HCT116 (cell line): ENCODE measurements around the gene HOXA11. TPM values are rescaled to one million over a fixed set of nuclear protein-coding genes. Genes with fewer than 3 reads are reported as not detected.

Experiments used
- ATAC-seq: fragments of 200-7000 bp; cut with Tn5 transposase; 2 replicates; pipeline ENCODE4 v1.9.1; 2020; ENCODE audit warnings: mild to moderate bottlenecking, moderate library complexity
- BruUV-seq: library from RNA; stranded (reverse); fragments of 400-500 nt; replicated peaks from 2 replicates; lab custom pipeline; 2021; lab: Mats Ljungman, UMichigan
- CTCF ChIA-PET: fragments of 300-600 bp; sonication (Branson Sonifier 250); formaldehyde crosslinking; loops from one replicate; lab custom pipeline; 2021; ENCODE audit warnings: antibody characterized with exemption; lab: Charles Lee
- POLR2A ChIA-PET: fragments of 300-600, 350-600 bp; sonication (Branson Sonifier 250); formaldehyde crosslinking; loops from one replicate; lab custom pipeline; 2021; ENCODE audit warnings: antibody characterized with exemption; lab: Charles Lee
- RAD21 ChIA-PET, 2 experiments: fragments of 300-600 bp; sonication (Branson Sonifier 250); formaldehyde crosslinking; loops; one replicate each; lab custom pipeline; 2023; ENCODE audit warnings: low total read pairs in 2 of 2; ENCODE audit not compliant: uncharacterized antibody in 2 of 2, unreplicated experiment in 2 of 2, low non-redundant PET in 1 of 2; lab: Charles Lee
- DNase-seq: peaks from one replicate; pipeline ENCODE4 v3.0.0-alpha.2; 2010; ENCODE audit warnings: low read depth, low spot score
- H2AFZ ChIP-seq: fragments of 200-600 bp; shearing (Covaris generic), sonication (generic); 2 replicates; pipeline ENCODE4 v1.6.1; 2017; ENCODE audit warnings: low read depth, mixed run types, mixed read lengths, antibody characterized with exemption, low read length; ENCODE audit not compliant: poor library complexity, severe bottlenecking
- H3K27ac ChIP-seq: 2 replicates; pipeline ENCODE4 v1.5.1; 2012; ENCODE audit warnings: low read depth, low read length
- H3K27me3 ChIP-seq: fragments of 200-600 bp; sonication (generic); 2 replicates; pipeline ENCODE4 v1.6.1; 2016; ENCODE audit warnings: mixed run types, low read length, mixed read lengths; ENCODE audit not compliant: insufficient read depth
- H3K36me3 ChIP-seq, 2 experiments: fragments of 200-500 bp in 1 of 2; fragments of 200-600 bp in 1 of 2; sonication (Bioruptor generic) in 1 of 2; sonication (generic) in 1 of 2; 2 replicates each; pipeline versions ENCODE4 v1.5.1 to v1.6.1; 2014 to 2016; ENCODE audit warnings: low read length in 2 of 2, inconsistent platforms in 1 of 2, mixed read lengths in 1 of 2, mixed run types in 1 of 2; ENCODE audit not compliant: insufficient read depth in 2 of 2, control insufficient read depth in 1 of 2
- H3K4me1 ChIP-seq, 2 experiments: fragments of 200-600 bp in 1 of 2; sonication (generic) in 1 of 2; 2 replicates each; pipeline versions ENCODE4 v1.5.1 to v1.6.1; 2012 to 2017; ENCODE audit warnings: low read length in 2 of 2, inconsistent platforms in 1 of 2, mild to moderate bottlenecking in 1 of 2, mixed read lengths in 1 of 2, mixed run types in 1 of 2, moderate library complexity in 1 of 2; ENCODE audit not compliant: insufficient read depth in 2 of 2, control insufficient read depth in 1 of 2
- H3K4me2 ChIP-seq: fragments of 200-600 bp; sonication (generic); 2 replicates; pipeline ENCODE4 v1.6.1; 2017; ENCODE audit warnings: mixed run types, low read length, mixed read lengths
- H3K4me3 ChIP-seq, 2 experiments: fragments of 200-600 bp in 1 of 2; sonication (generic) in 1 of 2; replicated peaks in 1 of 2; 2 replicates each; pipeline ENCODE4 v1.5.1; 2011 to 2016; ENCODE audit warnings: low read length in 2 of 2, control low read depth in 1 of 2, low read depth in 1 of 2, mild to moderate bottlenecking in 1 of 2, mixed read lengths in 1 of 2, mixed run types in 1 of 2
- H3K79me2 ChIP-seq: fragments of 200-600 bp; sonication (generic); 2 replicates; pipeline ENCODE4 v1.6.1; 2017; ENCODE audit warnings: mild to moderate bottlenecking, mixed run types, low read length, moderate library complexity, mixed read lengths; ENCODE audit not compliant: insufficient read depth
- H3K9ac ChIP-seq: fragments of 200-600 bp; sonication (generic); 2 replicates; pipeline ENCODE4 v1.6.1; 2016; ENCODE audit warnings: low read length, mixed read lengths
- H3K9me2 ChIP-seq: fragments of 200-600 bp; sonication (generic), shearing (Covaris generic); 2 replicates; pipeline ENCODE4 v1.6.1; 2017; ENCODE audit warnings: mixed run types, mild to moderate bottlenecking, moderate library complexity; ENCODE audit not compliant: insufficient read depth
- H3K9me3 ChIP-seq, 2 experiments: fragments of 200-500 bp in 1 of 2; fragments of 200-600 bp in 1 of 2; sonication (Bioruptor generic) in 1 of 2; sonication (generic) in 1 of 2; 2 replicates each; pipeline ENCODE4 v1.6.1; 2014 to 2017; ENCODE audit warnings: low read length in 2 of 2, mixed read lengths in 2 of 2, inconsistent platforms in 1 of 2, low read depth in 1 of 2, mild to moderate bottlenecking in 1 of 2, mixed run types in 1 of 2, moderate library complexity in 1 of 2; ENCODE audit not compliant: control insufficient read depth in 1 of 2, insufficient read depth in 1 of 2
- H4K20me1 ChIP-seq: fragments of 200-600 bp; sonication (generic), shearing (Covaris generic); 2 replicates; pipeline ENCODE4 v1.6.1; 2017; ENCODE audit warnings: mixed run types, mild to moderate bottlenecking, moderate library complexity; ENCODE audit not compliant: insufficient read depth
- CBX3 ChIP-seq: IDR thresholded peaks from 2 replicates; pipeline ENCODE4 v1.6.1; 2012; ENCODE audit warnings: low read depth
- CEBPB ChIP-seq: IDR thresholded peaks from 2 replicates; pipeline ENCODE4 v1.6.1; 2012; ENCODE audit warnings: low read depth
- EGR1 ChIP-seq: IDR thresholded peaks from 2 replicates; pipeline ENCODE4 v1.6.1; 2012; ENCODE audit warnings: low read depth
- EZH2 ChIP-seq: fragments of 200-600 bp; sonication (generic); IDR thresholded peaks from 2 replicates; pipeline ENCODE4 v1.6.1; 2017; ENCODE audit warnings: antibody characterized with exemption, mixed run types
- EZH2phosphoT487 ChIP-seq: fragments of 200-600 bp; IDR thresholded peaks from 2 replicates; pipeline ENCODE4 v1.6.1; 2018; ENCODE audit warnings: antibody characterized with exemption, borderline replicate concordance
- JUND ChIP-seq: IDR thresholded peaks from 2 replicates; pipeline ENCODE4 v1.6.1; 2012
- POLR2A ChIP-seq: IDR thresholded peaks from 2 replicates; pipeline ENCODE4 v1.7.0; 2011; ENCODE audit warnings: borderline replicate concordance; ENCODE audit not compliant: insufficient read depth, insufficient read length; ENCODE audit errors: extremely low read depth
- RAD21 ChIP-seq: IDR thresholded peaks from 2 replicates; pipeline ENCODE4 v1.6.1; 2012; ENCODE audit warnings: low read depth, mild to moderate bottlenecking
- SIN3A ChIP-seq: IDR thresholded peaks from 2 replicates; pipeline ENCODE4 v1.6.1; 2012; ENCODE audit warnings: low read depth
- TCF7L2 ChIP-seq: IDR thresholded peaks from 2 replicates; pipeline ENCODE4 v1.7.0; 2011; ENCODE audit warnings: borderline replicate concordance, inconsistent platforms; ENCODE audit not compliant: insufficient read depth, insufficient read length; ENCODE audit errors: extremely low read depth
- ZNF274 ChIP-seq: fragments of 200-500 bp; sonication (Bioruptor generic); IDR thresholded peaks from 2 replicates; pipeline ENCODE4 v1.6.1; 2014; ENCODE audit warnings: mild to moderate bottlenecking, low read depth, low read length, inconsistent platforms
- intact Hi-C: fragments of 100-400 bp; cut with micrococcal nuclease; formaldehyde crosslinking; loops from 2 replicates; pipeline ENCODE4 v1.10.0; 2022
- total RNA-seq: library from RNA; stranded (reverse); gene quantifications from one replicate; pipeline ENCODE4 v1.2.1, GENCODE V29; 2021; ENCODE audit not compliant: unreplicated experiment
- TF ChIP-seq, protein P1 (sequence below): IDR thresholded peaks from 2 replicates; pipeline ENCODE4 v1.6.1; 2012; ENCODE audit warnings: low read depth
- TF ChIP-seq, protein P2 (sequence below): IDR thresholded peaks from 2 replicates; pipeline ENCODE4 v1.6.1; 2011; ENCODE audit warnings: mild to moderate bottlenecking, low read length, moderate library complexity; ENCODE audit not compliant: insufficient replicate concordance; ENCODE audit errors: extremely low read depth

HOXA11 gene
- total RNA-seq, 1 experiment from 2014 or later: 6.8 TPM

DNA sequence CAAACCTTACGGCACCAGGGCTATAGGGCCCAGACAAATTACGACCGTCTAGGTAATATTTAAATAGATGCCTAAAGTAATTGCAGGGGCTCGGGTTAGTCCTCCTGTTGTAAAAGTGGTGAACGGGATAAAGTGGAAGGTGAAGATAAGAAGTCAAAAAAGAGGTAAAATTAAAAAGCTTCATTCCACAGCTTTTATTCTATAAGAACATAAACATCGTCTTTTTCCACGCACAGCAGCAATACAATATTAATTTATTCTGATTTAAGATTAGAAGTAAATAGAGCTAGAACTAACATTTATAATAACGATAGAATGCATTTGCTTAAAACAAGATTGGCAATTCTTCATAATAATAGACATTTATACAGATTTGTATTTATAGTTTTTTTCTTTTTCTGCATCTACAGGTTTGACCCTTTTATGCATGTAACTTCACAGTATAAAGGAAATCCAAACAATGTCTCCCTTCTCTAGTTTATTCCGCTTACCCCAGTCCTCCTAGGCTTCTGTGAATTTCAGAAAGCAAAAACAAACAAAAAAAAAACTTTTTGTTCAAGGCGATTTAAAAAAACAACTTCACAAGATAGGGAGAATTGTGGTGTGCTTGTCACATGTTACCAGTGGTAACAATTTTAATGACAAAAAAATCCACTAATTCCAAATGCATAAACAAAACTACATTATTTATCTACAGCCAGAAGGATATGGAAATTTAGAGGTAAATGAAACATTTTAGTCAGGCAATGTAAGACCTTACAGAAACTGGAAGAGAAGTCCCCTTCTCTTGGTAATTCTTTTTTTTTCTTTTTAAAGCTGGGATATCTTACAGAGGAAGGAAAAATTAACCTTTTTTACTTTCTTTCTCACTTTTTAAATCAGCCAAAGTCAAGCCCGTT, 14.4 kb downstream of the HOXA11 start:
- Histone ChIP-seq H2AFZ (no peak overlapping the region), H3K27ac (peak overlapping the region; percentile 91), H3K9ac (peak overlapping the region; percentile 89), H3K4me3 (peak overlapping the region; percentile 77 to 84), H3K9me3 (no peaks in the 10 kb centered on the region), H3K4me2 (peak overlapping the region; percentile 97), H3K9me2 (no peaks in the 10 kb centered on the region), H3K36me3 (no peaks in the 10 kb centered on the region), H3K27me3 (no peaks in the 10 kb centered on the region), H3K79me2 (peaks cover 92% of the 10 kb centered on the region), H4K20me1 (no peaks in the 10 kb centered on the region), H3K4me1 (peaks cover 34 to 80% of the 10 kb centered on the region in 2 experiments)
- no peak for TF ChIP-seq EZH2phosphoT487
- TF ChIP-seq CBX3: no peak
- no peak for TF ChIP-seq TCF7L2
- TF ChIP-seq CEBPB: no peak
- no peak for TF ChIP-seq EZH2
- TF ChIP-seq POLR2A: no peak
- TF ChIP-seq, protein P1, sequence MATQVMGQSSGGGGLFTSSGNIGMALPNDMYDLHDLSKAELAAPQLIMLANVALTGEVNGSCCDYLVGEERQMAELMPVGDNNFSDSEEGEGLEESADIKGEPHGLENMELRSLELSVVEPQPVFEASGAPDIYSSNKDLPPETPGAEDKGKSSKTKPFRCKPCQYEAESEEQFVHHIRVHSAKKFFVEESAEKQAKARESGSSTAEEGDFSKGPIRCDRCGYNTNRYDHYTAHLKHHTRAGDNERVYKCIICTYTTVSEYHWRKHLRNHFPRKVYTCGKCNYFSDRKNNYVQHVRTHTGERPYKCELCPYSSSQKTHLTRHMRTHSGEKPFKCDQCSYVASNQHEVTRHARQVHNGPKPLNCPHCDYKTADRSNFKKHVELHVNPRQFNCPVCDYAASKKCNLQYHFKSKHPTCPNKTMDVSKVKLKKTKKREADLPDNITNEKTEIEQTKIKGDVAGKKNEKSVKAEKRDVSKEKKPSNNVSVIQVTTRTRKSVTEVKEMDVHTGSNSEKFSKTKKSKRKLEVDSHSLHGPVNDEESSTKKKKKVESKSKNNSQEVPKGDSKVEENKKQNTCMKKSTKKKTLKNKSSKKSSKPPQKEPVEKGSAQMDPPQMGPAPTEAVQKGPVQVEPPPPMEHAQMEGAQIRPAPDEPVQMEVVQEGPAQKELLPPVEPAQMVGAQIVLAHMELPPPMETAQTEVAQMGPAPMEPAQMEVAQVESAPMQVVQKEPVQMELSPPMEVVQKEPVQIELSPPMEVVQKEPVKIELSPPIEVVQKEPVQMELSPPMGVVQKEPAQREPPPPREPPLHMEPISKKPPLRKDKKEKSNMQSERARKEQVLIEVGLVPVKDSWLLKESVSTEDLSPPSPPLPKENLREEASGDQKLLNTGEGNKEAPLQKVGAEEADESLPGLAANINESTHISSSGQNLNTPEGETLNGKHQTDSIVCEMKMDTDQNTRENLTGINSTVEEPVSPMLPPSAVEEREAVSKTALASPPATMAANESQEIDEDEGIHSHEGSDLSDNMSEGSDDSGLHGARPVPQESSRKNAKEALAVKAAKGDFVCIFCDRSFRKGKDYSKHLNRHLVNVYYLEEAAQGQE: no peak
- no peak for TF ChIP-seq JUND
- TF ChIP-seq RAD21: no peak
- no peak for TF ChIP-seq SIN3A
- no peak for TF ChIP-seq EGR1
- TF ChIP-seq, protein P2, sequence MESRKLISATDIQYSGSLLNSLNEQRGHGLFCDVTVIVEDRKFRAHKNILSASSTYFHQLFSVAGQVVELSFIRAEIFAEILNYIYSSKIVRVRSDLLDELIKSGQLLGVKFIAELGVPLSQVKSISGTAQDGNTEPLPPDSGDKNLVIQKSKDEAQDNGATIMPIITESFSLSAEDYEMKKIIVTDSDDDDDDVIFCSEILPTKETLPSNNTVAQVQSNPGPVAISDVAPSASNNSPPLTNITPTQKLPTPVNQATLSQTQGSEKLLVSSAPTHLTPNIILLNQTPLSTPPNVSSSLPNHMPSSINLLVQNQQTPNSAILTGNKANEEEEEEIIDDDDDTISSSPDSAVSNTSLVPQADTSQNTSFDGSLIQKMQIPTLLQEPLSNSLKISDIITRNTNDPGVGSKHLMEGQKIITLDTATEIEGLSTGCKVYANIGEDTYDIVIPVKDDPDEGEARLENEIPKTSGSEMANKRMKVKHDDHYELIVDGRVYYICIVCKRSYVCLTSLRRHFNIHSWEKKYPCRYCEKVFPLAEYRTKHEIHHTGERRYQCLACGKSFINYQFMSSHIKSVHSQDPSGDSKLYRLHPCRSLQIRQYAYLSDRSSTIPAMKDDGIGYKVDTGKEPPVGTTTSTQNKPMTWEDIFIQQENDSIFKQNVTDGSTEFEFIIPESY: no peak
- no peak for TF ChIP-seq ZNF274
- intact Hi-C loops: no loop called here
- ChIA-PET CTCF (interaction anchor here (0.8 to 6.6 kb wide), 3 partner anchors 9 to 891 kb away, joined by 3 to 32 read pairs (median 3); no protein-coding TSS in a partner anchor), POLR2A (interaction anchor here (1.3 to 2.2 kb wide), 4 partner anchors 10 to 20 kb away, joined by 3 to 7 read pairs (median 6); no protein-coding TSS in a partner anchor), RAD21 (interaction anchor here (0.6 to 1.9 kb wide), 2 partner anchors 9 to 10 kb away, joined by 3 to 4 read pairs; no protein-coding TSS in a partner anchor)
- DNase-seq (no peak), ATAC-seq (no peak)
- TSS peak; percentile 27 for BruUV-seq
